Amniotic epithelial cell (primary cell): ENCODE results near the gene RAB3C.

Source experiments
- DNase-seq: peaks from one replicate; pipeline ENCODE4 v3.0.0-alpha.2; 2010; ENCODE audit warnings: low read depth

Gene RAB3C

DNA sequence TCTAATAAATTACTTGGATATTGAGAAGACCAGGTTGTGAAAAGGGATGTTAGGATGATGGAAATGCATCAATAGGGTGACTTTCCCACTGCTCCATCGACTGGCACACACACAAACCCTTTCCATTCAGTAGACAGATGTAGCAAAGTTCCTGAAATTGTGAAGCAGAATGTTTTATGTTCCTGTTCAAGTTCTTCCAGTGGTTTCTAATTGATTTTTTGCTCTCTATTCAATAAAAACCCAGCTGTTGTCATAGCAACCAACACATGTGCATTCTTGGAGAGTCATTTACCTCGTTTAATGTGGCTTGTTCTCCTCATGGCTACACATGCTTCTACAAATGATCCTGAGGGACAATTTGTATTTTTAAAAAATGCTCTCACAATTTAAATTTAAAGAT lies 244.6 kb downstream of the RAB3C start:
- no peak for DNase-seq

DNA sequence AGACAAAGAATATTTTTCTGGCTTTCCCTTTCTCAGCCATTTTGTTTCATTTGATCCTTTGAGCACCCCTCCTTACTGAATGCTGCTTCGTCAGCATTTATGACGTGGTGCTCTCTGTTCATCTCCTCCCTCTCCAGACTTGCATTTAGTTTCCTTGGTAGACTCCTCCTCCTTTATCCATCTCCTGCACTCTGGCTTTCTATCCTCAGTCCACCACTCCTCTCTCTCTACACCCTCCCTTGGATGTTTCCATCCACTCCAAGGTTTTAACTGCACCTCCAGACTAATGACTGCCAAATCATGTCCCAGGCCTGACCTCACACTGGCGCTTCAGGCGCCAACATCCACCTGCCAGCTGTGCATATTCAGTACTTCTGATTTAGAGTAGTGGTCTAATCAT lies 245.4 kb downstream of the RAB3C start:
- DNase-seq, result no peak

DNA sequence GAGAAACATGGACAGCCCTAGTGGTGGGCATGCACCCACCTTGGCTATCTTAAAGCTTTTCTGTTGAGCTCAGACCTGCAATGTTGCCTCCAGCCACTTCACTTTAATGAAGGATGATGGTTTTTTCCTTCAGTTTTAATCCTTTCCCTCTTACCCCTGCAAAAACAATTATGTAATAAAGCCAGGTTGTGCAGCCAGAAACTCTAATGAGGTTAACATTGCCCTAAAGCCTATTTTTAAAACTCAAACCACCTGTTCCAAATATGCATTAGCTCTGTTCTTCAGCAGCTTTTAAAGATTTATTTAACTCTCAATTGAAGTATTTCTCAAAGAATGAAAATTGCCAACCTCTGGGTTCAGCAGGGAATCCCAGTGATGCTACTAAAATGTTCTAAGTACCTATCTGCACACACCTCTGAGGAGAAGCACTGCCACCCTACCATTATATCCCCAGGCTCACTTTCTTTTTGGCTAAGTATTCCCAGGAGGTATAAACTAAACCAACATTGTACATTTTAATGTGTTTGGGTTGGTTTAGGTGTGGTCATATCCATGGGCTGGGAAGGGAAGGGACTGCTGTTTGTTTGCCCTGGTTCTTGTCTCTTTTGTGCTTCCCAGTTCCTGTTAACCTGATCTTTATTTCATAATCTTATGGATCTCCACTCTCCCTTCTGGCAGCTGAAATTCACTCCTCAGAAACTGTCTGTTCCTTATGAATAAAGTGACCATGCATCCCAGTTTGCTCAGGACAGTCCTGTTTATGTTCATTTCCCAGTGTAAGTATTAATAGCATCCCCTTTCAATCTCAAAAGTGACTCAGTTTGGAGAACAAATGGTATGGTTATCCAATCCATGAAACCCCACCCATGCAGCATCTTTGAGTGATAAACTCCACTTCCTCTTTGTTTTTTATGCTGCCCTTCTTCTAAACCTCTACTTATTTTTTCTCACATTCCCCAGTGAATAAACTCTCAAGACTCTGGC lies 251.7 kb downstream of the RAB3C start:
- DNase-seq, result no peak

DNA sequence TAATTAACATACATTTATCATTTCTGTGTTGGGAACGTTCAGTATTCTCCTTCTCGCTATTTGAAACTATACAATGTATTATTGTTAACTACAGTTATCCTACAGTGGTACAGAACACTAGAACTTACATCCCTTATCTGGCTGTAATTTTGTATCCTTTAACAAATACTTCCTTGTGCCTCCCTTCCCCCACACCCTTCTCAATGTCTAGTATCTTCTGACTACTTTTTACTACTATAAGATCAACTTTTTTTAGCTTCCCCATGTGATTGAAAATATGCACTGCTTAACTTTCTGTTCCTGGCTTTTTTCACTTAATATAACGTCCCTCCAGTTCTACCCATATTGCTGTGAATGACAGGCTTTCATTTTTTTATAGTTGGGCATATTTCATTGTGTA lies 253.5 kb downstream of the RAB3C start:
- no peak for DNase-seq

DNA sequence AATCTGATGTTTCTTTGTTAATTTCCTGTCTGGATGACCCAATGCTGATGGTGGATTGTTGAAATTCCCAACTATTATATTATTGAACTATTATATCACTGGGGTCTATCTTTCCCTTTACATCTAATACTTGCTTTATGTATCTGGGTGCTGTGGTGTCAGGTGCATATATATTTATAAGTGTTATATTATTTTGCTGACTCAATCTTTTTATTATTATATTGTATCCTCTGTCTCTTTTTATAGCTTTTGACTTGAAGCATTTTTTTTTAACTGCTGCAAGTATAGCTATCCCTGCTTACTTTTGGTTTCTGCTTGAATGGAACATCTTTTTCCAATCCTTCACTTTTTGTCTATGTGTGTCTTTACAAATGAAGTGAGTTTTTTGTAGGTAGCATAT lies 255.9 kb downstream of the RAB3C start:
- DNase-seq, result no peak

DNA sequence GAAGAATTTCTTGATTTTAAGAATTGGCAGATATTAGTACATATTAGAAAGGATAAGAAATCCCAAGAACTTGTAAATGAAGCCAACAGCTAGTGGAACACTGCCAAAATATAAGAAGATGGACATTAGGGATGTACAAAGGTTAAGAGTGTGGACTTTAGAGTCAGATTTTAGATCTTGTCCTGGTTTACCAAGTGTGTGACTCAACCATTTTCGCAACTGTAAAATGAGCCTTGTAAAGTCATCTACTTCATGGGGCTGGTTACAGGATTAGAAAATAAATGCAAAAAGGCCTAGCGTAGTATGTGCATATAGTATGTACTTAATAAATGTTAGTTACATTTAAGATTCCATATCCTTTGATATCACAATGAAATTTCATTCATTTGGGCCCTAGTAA lies 260.0 kb downstream of the RAB3C start:
- peak; percentile 65 for DNase-seq

DNA sequence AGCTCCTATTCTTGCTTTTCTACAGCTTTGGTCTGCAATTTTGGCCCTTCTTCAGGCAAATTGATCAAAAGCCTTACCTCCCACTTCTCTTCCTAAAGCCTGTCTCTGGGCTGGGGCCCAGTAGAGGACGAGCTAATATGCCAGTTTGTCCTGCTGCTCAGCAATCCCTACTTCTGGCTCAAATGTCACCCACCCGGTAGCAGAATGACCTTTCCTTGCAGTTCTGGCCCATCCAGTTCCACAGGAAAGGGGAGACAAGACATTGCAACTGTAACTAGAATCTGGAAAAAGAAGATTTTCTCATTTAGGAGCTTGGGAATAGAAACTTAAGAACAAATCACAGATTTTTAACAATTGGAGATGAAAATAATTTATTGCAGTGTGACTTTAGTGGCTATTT lies 261.5 kb downstream of the RAB3C start:
- no peak for DNase-seq

DNA sequence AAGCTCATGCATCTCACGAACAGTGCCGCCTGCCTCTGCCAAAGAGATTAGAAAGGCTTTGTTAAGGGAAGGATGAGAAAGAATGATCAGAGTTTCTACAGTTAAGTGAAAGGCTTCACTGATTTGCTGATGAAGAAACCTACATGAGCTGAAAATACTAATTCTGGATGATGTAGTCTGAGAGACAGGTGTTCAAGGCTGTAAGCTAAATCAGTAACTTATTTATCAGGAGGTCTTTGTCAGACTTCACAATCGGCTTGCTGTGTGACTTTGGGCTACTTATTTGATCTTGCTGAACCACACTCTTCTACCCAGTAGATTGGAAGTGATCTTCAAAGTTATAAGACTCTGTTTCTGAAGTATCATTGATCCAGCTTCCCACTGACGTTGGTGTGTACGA lies 264.2 kb downstream of the RAB3C start:
- no peak for DNase-seq

DNA sequence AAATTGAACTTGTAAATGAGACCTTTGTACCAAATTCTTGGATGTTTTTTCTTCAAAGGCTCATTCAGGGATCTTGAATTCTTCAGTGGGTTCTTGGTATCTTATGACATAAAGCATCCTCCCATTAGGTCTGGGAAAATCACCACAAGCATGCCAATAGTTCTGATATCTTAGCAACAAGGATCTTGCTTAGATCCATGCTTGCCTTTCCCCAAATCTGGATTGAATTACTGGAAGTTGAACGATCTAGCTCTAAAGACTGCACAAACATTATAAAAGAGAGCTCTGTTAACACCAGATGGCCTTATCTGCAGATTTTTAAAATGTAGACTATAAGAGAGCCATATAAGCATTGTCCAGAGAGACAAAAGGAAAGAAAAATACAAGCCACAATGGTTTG lies 266.3 kb downstream of the RAB3C start:
- DNase-seq, result no peak

DNA sequence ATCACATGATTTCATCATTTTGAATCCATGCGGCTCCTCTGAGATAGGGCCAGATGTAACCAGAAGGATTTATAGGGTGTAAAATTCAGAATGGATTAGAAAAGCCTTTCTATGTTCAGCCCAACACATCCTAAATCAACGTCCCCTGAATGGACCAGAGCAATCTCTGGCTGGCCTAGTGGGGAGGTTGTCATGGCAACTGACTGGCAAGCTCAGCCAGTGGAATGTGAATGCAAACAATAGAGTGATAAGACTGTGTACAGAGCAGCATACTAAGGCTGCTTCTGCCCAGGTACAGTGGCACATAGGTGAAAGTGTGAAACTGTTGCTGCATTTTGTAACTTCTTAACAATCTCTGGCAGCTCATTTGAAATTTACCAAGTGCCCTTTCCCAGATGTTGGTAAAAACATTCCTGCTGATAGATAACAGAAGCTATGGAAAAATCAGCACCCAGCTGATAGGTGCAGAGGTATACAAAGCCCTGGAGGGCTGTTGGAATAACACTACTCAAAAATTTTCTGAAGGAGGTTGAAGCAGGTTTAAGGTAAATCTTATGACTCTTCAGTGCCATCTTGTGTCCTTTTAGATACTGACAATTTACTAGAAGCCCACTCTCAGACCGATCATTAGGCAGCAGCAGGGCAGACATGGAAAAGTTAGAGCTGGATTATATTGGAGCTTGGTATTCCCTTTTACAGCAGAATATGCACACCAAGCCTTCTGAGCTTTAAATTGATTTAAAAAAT lies 267.2 kb downstream of the RAB3C start:
- DNase-seq, result peak; percentile 41

DNA sequence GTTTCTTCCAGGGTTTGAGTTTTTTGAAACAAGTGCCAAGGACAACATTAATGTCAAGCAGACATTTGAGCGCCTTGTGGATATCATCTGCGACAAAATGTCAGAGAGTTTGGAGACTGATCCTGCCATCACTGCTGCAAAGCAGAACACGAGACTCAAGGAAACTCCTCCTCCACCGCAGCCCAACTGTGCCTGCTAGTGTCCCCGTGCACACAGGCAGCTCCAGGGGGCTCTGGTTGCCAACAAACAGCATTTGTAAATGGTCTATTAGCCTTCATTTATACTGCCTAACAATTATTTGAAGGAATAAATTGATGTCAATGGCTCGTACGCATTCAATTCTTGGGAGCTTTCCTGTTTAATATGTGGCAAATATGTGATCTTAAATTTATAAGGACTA lies 268.3 kb downstream of the RAB3C start:
- DNase-seq, result no peak

DNA sequence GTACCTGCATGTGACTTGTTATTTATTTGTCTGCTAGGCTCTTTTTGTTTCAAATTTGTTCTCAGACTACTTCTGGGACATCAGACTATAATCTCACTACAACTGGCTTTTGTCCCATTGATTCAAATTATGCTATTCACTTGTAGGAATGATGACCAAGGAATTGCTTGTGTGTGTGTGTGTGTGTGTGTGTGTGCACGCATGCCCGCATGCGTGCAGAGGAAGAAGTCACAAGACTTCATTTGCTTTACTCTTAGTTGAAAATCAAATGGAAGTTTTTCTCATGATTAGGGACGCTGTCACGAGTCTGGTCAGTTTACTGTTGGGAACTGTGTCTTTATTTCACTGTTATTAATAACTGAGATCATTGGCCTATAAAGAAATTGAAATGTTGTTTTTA lies 268.7 kb downstream of the RAB3C start:
- no peak for DNase-seq

DNA sequence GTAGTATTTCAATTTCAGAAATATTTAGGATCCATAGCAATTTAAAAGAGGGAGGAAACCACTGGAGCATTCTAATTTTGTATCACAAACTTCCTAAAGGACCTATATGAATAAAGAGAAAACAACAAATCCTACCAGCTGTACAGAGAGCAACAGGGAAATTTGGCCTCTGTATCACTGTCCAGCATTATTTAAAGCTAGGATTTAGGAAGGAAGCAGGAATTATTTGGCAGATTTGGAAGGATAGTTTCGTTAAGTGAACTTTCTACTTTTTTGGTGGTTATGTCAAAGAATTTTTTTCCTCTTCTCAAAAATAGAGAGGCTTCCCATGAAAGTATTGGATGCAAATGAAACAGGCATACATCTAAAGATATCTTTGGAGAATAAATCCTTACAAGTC lies 269.7 kb downstream of the RAB3C start:
- DNase-seq, result no peak

DNA sequence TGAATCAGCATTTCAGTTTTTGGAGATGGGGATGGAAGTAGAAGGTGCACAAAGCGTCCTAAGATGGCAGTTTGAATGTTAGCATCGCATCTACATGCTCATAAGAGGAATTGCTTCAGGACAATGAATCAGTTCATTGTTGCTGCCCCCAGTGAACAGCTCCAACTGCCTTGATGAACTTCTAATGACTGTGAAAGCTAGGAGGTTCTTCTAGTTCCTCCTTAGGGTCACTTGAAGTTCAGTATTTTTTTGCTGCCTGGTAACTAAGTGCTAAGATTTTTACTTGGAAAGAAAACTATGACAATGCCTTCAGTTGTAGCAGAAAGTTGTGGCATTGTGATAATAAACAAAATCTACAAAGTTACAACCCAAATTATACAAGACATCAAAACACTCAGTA lies 271.6 kb downstream of the RAB3C start:
- no peak for DNase-seq

DNA sequence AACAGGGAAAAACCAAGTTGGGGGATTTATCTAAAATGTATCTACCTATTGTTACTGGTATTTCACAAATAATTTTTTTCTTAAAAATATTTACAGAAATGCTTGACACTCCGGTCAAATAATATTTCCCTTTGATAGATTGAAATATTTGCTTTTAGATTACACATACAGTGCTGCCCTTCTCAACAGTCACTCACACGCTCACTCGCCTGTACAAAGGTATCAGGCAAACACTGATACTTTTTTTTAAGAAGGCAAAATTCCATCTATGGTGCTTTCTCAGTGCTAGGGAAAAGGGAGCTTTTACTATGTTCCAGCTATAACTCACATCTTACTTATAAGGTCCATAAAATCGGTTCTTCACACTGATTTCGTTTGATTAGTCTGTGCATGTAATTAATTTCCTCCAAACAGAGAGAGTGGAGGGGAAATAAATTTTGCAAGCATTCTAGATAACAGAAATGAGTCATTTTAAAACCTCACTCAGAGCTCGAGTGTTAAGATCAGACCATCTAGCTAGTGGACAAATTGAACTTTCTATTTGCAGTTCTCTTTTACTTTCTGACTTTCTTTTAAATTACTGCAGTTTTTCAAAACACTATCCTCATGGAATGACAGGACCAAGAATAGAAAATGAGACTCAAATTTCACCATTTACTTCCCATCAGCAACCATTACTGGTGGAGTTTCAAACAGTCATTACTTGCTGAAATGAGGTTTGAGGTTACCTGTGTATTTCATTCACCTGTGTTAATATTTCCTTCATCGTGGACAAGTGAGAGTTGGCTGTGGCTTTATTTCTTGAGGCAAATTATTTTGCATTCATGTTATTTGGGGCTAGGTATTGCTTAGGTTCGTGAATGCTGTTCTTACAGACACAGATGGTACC lies 273.2 kb downstream of the RAB3C start:
- peak; percentile 34 for DNase-seq

DNA sequence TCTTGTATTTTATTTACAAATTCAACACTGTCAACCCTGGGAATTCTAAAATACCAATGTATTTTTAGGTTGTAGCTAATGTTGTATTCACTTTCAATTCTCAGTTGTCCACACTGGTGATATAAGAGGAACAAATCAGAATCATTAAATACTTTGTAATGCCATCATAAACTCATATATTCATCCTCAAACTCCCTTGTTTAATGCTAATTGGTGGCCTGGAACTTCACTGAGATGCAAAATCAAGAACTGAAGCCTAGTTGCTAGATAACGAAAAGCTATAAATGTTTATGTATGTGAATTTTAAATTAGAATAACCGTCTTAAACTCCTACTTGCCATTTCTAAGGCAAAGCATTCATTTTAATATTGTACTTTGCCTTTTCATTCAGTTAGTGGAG lies 274.7 kb downstream of the RAB3C start:
- DNase-seq, result no peak

DNA sequence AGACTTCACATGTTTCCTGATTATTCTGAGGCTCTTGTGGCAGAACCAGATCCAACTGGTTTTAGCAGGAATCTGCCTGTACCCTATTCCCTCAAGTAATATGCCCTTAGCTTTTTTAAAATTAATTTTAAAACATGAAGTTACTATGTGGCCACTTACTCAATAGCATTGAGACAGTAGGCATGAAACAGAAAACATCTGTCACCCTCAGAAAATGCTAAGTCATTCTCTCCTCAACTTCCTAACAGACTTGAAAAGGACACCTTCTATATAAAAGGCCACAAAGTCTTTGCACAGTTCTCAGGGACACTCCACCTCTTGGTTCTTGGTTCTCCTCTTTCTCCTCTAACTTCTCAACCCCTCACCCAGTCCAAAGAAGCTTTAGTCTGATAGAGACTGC lies 277.8 kb downstream of the RAB3C start:
- DNase-seq, result peak; percentile 5

DNA sequence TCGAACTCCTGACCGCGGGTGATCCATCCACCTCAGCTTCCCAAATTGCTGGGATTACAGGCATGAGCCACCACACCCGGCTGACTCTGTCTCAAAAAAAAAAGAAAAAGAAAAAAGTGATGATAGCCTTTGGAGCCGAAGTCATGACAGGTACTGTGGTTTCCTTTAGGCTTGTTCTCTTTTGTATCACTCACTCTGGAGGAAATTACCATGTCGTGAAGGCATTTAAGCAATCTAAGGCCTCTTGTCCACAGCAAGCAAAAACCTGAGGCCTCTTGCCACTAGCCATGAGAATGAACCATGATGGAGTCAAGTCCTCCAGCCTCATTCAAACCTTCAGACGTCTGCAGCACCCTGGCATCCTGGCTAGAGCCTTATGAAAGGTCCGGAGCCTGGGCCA lies 286.1 kb downstream of the RAB3C start:
- DNase-seq, result no peak

DNA sequence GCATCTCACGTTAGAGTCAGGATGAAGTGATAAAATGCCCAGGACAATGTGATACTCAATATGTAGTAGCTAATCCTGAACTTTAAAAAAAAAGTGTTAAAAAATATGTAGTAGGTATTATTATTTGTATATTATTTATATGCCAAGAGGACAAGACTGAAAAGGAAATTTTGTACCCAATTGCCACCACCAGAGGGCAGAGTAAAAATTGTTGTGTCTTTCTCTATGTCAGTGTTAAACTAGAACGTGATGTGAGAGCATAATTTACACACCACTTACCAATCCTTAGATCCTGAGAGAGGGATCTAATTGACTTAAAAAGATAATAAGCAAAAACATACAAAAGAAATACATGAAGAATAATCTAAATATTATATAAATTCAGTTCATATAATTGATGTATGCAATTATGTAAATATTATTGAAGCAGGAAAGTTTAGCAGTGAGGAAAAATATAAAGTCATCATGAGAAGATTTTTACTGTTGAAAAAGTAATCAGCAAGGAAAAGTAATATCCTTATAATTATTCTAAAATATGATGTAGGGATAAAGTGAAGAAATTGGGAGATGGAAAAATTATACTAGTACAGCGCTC lies 288.9 kb downstream of the RAB3C start:
- DNase-seq, result peak; percentile 34

DNA sequence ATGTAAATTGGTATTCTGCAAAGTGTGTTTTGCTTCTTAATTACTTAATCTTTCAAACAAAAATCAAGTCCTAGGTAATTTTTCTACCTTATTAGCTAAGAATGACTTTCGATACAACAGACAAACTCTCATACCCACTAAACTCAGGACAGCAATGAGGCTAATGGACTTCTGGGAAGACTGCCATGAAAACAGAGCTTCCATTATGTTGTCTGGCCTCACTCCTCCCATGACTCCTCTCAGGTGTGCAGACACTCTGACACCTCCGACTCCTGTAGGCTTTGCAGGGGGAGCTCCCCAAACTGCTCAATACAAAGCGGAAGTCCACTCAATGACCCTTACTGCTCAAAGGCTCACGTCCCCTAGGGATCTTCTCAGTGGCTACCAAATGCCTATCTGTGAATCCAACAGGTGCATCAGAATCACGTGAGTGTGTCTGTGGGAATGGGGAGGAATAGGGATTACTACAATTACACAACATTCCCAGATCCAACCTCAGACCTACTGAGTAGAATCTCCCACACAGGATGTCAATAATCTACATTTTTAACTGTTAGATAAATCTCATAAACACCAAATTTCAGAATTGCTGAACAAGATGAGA lies 289.9 kb downstream of the RAB3C start:
- DNase-seq, result no peak

DNA sequence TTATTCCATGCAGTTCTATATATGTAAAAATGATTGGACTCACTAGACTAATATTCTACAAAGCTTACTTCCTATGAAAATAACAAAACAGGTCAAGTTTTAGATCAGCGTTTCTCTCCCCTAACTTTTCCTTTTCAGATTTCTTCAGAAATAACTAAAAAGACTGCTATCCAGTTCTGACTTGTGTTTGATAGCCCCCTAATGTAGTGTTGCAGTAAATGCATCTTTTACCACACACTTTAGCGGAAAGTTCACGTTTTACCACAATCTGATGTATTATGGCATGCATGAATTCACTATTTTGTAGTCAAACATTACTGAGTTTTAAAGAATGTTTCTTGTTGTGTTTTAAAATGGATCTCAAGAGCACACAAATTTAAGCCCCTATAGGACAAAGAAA lies 292.7 kb downstream of the RAB3C start:
- no peak for DNase-seq

DNA sequence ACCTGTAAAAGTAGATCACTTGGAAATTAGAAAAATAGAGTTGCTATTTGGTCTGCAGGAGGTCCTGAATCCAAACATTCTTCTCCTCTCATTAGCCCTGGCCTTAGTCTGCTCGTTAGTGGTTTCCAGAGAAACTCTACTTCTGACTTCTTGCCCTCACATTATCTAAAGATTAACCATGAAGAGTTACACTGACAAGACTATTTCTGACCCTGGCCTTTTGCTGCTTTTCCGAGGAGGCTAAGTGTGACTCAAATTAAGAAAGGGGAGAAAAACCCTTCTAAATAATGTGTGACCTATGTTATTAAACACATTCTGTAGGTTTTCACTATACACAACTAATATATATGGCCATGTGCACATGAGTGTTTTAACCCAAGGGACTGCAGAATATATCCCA lies 302.4 kb downstream of the RAB3C start:
- DNase-seq, result no peak
